ENCODE measurements around the gene SIGLEC5.

DNA sequence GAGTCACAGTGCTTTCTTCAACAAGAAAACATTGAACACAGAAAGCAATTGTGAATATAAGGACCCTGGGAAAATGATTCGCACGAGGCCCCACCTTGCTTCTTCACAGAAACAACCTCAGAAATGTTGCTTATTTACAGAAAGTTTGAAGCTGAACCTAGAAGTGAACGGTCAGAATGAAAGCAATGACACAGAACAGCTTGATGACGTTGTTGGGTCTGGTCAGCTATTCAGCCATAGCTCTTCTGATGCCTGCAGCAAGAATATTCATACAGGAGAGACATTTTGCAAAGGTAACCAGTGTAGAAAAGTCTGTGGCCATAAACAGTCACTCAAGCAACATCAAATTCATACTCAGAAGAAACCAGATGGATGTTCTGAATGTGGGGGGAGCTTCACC, 43.4 kb downstream of the SIGLEC5 start:
- TF ChIP-seq POLR2A (IDR thresholded peaks at IDR 0.05): no peak
- TF ChIP-seq, protein P1, sequence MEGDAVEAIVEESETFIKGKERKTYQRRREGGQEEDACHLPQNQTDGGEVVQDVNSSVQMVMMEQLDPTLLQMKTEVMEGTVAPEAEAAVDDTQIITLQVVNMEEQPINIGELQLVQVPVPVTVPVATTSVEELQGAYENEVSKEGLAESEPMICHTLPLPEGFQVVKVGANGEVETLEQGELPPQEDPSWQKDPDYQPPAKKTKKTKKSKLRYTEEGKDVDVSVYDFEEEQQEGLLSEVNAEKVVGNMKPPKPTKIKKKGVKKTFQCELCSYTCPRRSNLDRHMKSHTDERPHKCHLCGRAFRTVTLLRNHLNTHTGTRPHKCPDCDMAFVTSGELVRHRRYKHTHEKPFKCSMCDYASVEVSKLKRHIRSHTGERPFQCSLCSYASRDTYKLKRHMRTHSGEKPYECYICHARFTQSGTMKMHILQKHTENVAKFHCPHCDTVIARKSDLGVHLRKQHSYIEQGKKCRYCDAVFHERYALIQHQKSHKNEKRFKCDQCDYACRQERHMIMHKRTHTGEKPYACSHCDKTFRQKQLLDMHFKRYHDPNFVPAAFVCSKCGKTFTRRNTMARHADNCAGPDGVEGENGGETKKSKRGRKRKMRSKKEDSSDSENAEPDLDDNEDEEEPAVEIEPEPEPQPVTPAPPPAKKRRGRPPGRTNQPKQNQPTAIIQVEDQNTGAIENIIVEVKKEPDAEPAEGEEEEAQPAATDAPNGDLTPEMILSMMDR (IDR thresholded peaks at IDR 0.05): no peak

Data from body of pancreas (tissue), 4 donors.